ENCODE results near the gene GIPC3.

DNA sequence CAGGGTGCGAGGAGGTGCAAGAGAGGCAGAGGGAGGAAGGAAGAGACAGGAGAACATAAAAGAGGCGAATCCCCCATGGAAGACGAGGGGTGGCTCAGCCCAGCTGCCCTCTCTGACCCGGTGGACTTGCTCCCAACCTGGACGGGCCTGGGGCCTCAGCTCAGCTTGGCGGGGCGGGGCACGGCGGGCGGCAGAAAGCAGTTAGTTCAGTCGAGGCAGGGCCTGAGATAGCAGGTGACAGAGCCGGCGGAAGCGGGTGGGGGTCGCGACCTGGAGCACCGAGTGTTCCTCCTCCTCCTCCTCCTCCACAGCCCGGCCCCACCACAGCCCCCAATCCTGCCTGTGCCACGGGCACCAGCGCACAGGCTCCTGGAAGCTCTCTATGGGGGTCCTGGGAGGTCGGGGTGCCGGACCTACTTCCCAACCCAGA, 48.3 kb downstream of the GIPC3 start:
- TF ChIP-seq, protein P1, sequence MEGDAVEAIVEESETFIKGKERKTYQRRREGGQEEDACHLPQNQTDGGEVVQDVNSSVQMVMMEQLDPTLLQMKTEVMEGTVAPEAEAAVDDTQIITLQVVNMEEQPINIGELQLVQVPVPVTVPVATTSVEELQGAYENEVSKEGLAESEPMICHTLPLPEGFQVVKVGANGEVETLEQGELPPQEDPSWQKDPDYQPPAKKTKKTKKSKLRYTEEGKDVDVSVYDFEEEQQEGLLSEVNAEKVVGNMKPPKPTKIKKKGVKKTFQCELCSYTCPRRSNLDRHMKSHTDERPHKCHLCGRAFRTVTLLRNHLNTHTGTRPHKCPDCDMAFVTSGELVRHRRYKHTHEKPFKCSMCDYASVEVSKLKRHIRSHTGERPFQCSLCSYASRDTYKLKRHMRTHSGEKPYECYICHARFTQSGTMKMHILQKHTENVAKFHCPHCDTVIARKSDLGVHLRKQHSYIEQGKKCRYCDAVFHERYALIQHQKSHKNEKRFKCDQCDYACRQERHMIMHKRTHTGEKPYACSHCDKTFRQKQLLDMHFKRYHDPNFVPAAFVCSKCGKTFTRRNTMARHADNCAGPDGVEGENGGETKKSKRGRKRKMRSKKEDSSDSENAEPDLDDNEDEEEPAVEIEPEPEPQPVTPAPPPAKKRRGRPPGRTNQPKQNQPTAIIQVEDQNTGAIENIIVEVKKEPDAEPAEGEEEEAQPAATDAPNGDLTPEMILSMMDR (IDR thresholded peaks at IDR 0.05), result no peak
- no peak for TF ChIP-seq POLR2A (IDR thresholded peaks at IDR 0.05)
